ENCODE measurements around the gene GRN. TPM values are rescaled to one million over a fixed set of nuclear protein-coding genes. Genes with fewer than 3 reads are reported as not detected.
A peak's percentile ranks its signal among the peaks of the same experiment; 100 is the strongest.

The GRN gene
- total and polyA plus RNA-seq, 2 of the 13 experiments (the other 11 are each of a cell fraction or from before 2014, with no cell fraction given): 86.6 to 143 TPM

GRCh38 chr17:44385287-44386181 lies 40.4 kb downstream of the GRN start (continued):
- TF ChIP-seq ATF5 (CRISPR knock-in tag; IDR thresholded peaks at IDR 0.05; ENCODE audit: low read depth) (no peak), ZNF296 (CRISPR knock-in tag; conservative IDR thresholded peaks at IDR 0.05) (peak; percentile 27; the same call in 1 of the 2 replicates), MTA1 (CRISPR knock-in tag; IDR thresholded peaks at IDR 0.05; ENCODE audit: borderline replicate concordance) (peak; percentile 84; the same call in 1 of the 2 replicates), ZNF24 (IDR thresholded peaks at IDR 0.05) (no peak), ZNF563 (CRISPR knock-in tag; IDR thresholded peaks at IDR 0.05) (0 out of 2 replicates have a peak, but pooled peaks have one; percentile 67), JUNB (CRISPR knock-in tag; IDR thresholded peaks at IDR 0.05; ENCODE audit: borderline replicate concordance) (no peak), ZNF501 (CRISPR knock-in tag; IDR thresholded peaks at IDR 0.05) (no peak), ZBTB4 (CRISPR knock-in tag; IDR thresholded peaks at IDR 0.05; ENCODE audit: borderline replicate concordance) (0 out of 2 replicates have a peak, but pooled peaks have one; percentile 27), ZNF547 (CRISPR knock-in tag; IDR thresholded peaks at IDR 0.05) (peak; percentile 52; the same call in 1 of the 2 replicates), RFX5 (IDR thresholded peaks at IDR 0.05; ENCODE audit: low read depth, low read length) (no peak), FOXA1 (IDR thresholded peaks at IDR 0.05) (no peak), FOXA1 (CRISPR knock-in tag; IDR thresholded peaks at IDR 0.05) (no peak), CHCHD3 (CRISPR knock-in tag; IDR thresholded peaks at IDR 0.05) (peak; percentile 52; the same call in 1 of the 2 replicates), SAP130 (CRISPR knock-in tag; IDR thresholded peaks at IDR 0.05; ENCODE audit: low read depth) (peak; percentile 43), ZNF607 (CRISPR knock-in tag; IDR thresholded peaks at IDR 0.05; ENCODE audit: borderline replicate concordance) (no peak), ZNF792 (CRISPR knock-in tag; IDR thresholded peaks at IDR 0.05) (no peak), ZNF891 (CRISPR knock-in tag; IDR thresholded peaks at IDR 0.05) (peak; percentile 57; the same call in 1 of the 2 replicates), XRCC5 (optimal IDR thresholded peaks at IDR 0.05; ENCODE audit: low read length) (peak; percentile 9), ZFP41 (CRISPR knock-in tag; IDR thresholded peaks at IDR 0.05; ENCODE audit: borderline replicate concordance) (no peak)
- TF ChIP-seq, protein P1, sequence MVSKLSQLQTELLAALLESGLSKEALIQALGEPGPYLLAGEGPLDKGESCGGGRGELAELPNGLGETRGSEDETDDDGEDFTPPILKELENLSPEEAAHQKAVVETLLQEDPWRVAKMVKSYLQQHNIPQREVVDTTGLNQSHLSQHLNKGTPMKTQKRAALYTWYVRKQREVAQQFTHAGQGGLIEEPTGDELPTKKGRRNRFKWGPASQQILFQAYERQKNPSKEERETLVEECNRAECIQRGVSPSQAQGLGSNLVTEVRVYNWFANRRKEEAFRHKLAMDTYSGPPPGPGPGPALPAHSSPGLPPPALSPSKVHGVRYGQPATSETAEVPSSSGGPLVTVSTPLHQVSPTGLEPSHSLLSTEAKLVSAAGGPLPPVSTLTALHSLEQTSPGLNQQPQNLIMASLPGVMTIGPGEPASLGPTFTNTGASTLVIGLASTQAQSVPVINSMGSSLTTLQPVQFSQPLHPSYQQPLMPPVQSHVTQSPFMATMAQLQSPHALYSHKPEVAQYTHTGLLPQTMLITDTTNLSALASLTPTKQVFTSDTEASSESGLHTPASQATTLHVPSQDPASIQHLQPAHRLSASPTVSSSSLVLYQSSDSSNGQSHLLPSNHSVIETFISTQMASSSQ (IDR thresholded peaks at IDR 0.05; ENCODE audit: low read depth): no peak
- TF ChIP-seq, protein P1 (CRISPR knock-in tag; IDR thresholded peaks at IDR 0.05; ENCODE audit: borderline replicate concordance): no peak
